Dendritic cell treated with granulocyte-macrophage colony-stimulating factor and Interleukin-4, amounts not matched to agents 40 ng/mL and 50 ng/mL, for 4 days (primary cell): Measurements from ENCODE around the gene BCL7C.
"Not testable (repeated sequence)": the region's sequence is repeated elsewhere in the genome, so short reads cannot be mapped to it uniquely, and the experiment has no call there.

ENCODE experiments used
- H3K27ac Mint-ChIP-seq: one replicate; pipeline ENCODE4 v1.8.0; 2022; ENCODE audit warnings: mild to moderate bottlenecking, mixed read lengths
- H3K27me3 Mint-ChIP-seq: one replicate; pipeline ENCODE4 v1.8.0; 2022; ENCODE audit warnings: mild to moderate bottlenecking, mixed read lengths
- H3K36me3 Mint-ChIP-seq: one replicate; pipeline ENCODE4 v1.8.0; 2022; ENCODE audit warnings: low read depth, mixed read lengths
- H3K4me1 Mint-ChIP-seq: one replicate; pipeline ENCODE4 v1.8.0; 2022; ENCODE audit warnings: low read depth, mixed read lengths
- H3K4me3 Mint-ChIP-seq: one replicate; pipeline ENCODE4 v1.8.0; 2022; ENCODE audit warnings: mild to moderate bottlenecking, moderate library complexity, mixed read lengths
- H3K9me3 Mint-ChIP-seq: one replicate; pipeline ENCODE4 v1.8.0; 2022; ENCODE audit warnings: mixed read lengths
- intact Hi-C: fragments of 100-400 bp; cut with micrococcal nuclease; formaldehyde crosslinking; loops from one replicate; pipeline ENCODE4 v1.15.0; 2022

Gene BCL7C

GRCh38 chr16:30896261-30896888 lies 2.5 kb upstream of the BCL7C start, which contains the start of gene CTF1:
Gene CTF1 (plus strand): TSS chr16:30896614. CDS start chr16:30896644, 30 bp downstream.
- intact Hi-C loops: loop anchor here (1.0 kb wide), 1 partner anchor 26 kb away; no protein-coding TSS in a partner anchor
- H3K4me1 Mint-ChIP-seq: peaks cover 59% of the 10 kb centered on the region
- peaks cover 21% of the 10 kb centered on the region for H3K36me3 Mint-ChIP-seq
- peak within 1 kb of the TSS; percentile 84 for H3K4me3 Mint-ChIP-seq
- H3K27ac Mint-ChIP-seq: peak within 1 kb of the TSS; percentile 99
- H3K27me3 Mint-ChIP-seq: no peaks in the 10 kb centered on the region
- no peaks in the 10 kb centered on the region for H3K9me3 Mint-ChIP-seq

GRCh38 chr16:30895627-30896260 lies 1.9 kb upstream of the BCL7C start:
- intact Hi-C loops: loop anchor here (1.0 kb wide), 1 partner anchor 27 kb away; no protein-coding TSS in a partner anchor
- Mint-ChIP-seq H3K4me1 (peaks cover 54% of the 10 kb centered on the region), H3K36me3 (peaks cover 27% of the 10 kb centered on the region), H3K4me3 (no peak overlapping the region), H3K27ac (peak overlapping the region; percentile 99), H3K27me3 (no peaks in the 10 kb centered on the region), H3K9me3 (no peaks in the 10 kb centered on the region)

GRCh38 chr16:30894540-30895368 lies 877 bp upstream of the BCL7C start:
- peak overlapping the region; percentile 83 for H3K27ac Mint-ChIP-seq
- no peaks in the 10 kb centered on the region for H3K9me3 Mint-ChIP-seq
- H3K36me3 Mint-ChIP-seq: peaks cover 37% of the 10 kb centered on the region
- H3K4me1 Mint-ChIP-seq: peaks cover 54% of the 10 kb centered on the region
- no peaks in the 10 kb centered on the region for H3K27me3 Mint-ChIP-seq
- intact Hi-C loops: no loop called here
- peak overlapping the region; percentile 87 for H3K4me3 Mint-ChIP-seq

GRCh38 chr16:30893417-30893743 lies 497 bp downstream of the BCL7C start:
- Mint-ChIP-seq H3K27me3 (no peaks in the 10 kb centered on the region), H3K9me3 (no peaks in the 10 kb centered on the region), H3K36me3 (peaks cover 49% of the 10 kb centered on the region), H3K4me1 (peaks cover 59% of the 10 kb centered on the region), H3K4me3 (peak overlapping the region; percentile 87), H3K27ac (peak overlapping the region; percentile 83)
- intact Hi-C loops: no loop called here

- H3K4me1 Mint-ChIP-seq: peaks cover 58% of the 10 kb centered on the region
- no peaks in the 10 kb centered on the region for H3K9me3 Mint-ChIP-seq
- H3K4me3 Mint-ChIP-seq: peak overlapping the region; percentile 87
- H3K36me3 Mint-ChIP-seq: peaks cover 55% of the 10 kb centered on the region
- H3K27me3 Mint-ChIP-seq: no peaks in the 10 kb centered on the region
- peak overlapping the region; percentile 83 for H3K27ac Mint-ChIP-seq
- intact Hi-C loops: no loop called here
Measured at GRCh38 chr16:30892670-30893416, 1.0 kb downstream of the BCL7C start.

- peaks cover 42% of the 10 kb centered on the region for H3K4me1 Mint-ChIP-seq
- H3K4me3 Mint-ChIP-seq, H3K27ac Mint-ChIP-seq, H3K9me3 Mint-ChIP-seq, intact Hi-C loops, H3K27me3 Mint-ChIP-seq: not testable (repeated sequence)
- H3K36me3 Mint-ChIP-seq: peaks cover 71% of the 10 kb centered on the region
Measured at GRCh38 chr16:30891043-30891823, 2.6 kb downstream of the BCL7C start.

GRCh38 chr16:30889721-30890120 lies 4.2 kb downstream of the BCL7C start:
- H3K27ac Mint-ChIP-seq: peak overlapping the region; percentile 1
- peaks cover 85% of the 10 kb centered on the region for H3K36me3 Mint-ChIP-seq
- intact Hi-C loops: no loop called here
- peaks cover 31% of the 10 kb centered on the region for H3K4me1 Mint-ChIP-seq
- H3K4me3 Mint-ChIP-seq: no peak overlapping the region
- H3K9me3 Mint-ChIP-seq: no peaks in the 10 kb centered on the region
- no peaks in the 10 kb centered on the region for H3K27me3 Mint-ChIP-seq

- peaks cover 86% of the 10 kb centered on the region for H3K36me3 Mint-ChIP-seq
- H3K27ac Mint-ChIP-seq: no peak overlapping the region
- peaks cover 24% of the 10 kb centered on the region for H3K4me1 Mint-ChIP-seq
- intact Hi-C loops: no loop called here
- no peaks in the 10 kb centered on the region for H3K27me3 Mint-ChIP-seq
- H3K4me3 Mint-ChIP-seq: no peak overlapping the region
- no peaks in the 10 kb centered on the region for H3K9me3 Mint-ChIP-seq
Measured at GRCh38 chr16:30888856-30889499, 4.9 kb downstream of the BCL7C start.

GRCh38 chr16:30887927-30888326 lies 6.0 kb downstream of the BCL7C start:
- Mint-ChIP-seq H3K36me3 (peaks cover 85% of the 10 kb centered on the region), H3K9me3 (no peaks in the 10 kb centered on the region), H3K27me3 (no peaks in the 10 kb centered on the region), H3K4me3 (no peak overlapping the region), H3K4me1 (peaks cover 22% of the 10 kb centered on the region), H3K27ac (no peak overlapping the region)
- intact Hi-C loops: no loop called here

GRCh38 chr16:30886145-30886544 lies 7.7 kb downstream of the BCL7C start:
- intact Hi-C loops: no loop called here
- no peak overlapping the region for H3K27ac Mint-ChIP-seq
- no peaks in the 10 kb centered on the region for H3K9me3 Mint-ChIP-seq
- H3K27me3 Mint-ChIP-seq: no peaks in the 10 kb centered on the region
- no peak overlapping the region for H3K4me3 Mint-ChIP-seq
- peaks cover 85% of the 10 kb centered on the region for H3K36me3 Mint-ChIP-seq
- H3K4me1 Mint-ChIP-seq: peaks cover 27% of the 10 kb centered on the region

- H3K27ac Mint-ChIP-seq: no peak overlapping the region
- intact Hi-C loops: no loop called here
- H3K27me3 Mint-ChIP-seq: no peaks in the 10 kb centered on the region
- H3K9me3 Mint-ChIP-seq: no peaks in the 10 kb centered on the region
- peaks cover 80% of the 10 kb centered on the region for H3K36me3 Mint-ChIP-seq
- peaks cover 27% of the 10 kb centered on the region for H3K4me1 Mint-ChIP-seq
- H3K4me3 Mint-ChIP-seq: no peak overlapping the region
Measured at GRCh38 chr16:30885196-30885595, 8.7 kb downstream of the BCL7C start.

GRCh38 chr16:30884760-30885159 lies 9.1 kb downstream of the BCL7C start:
- Mint-ChIP-seq H3K27me3 (no peaks in the 10 kb centered on the region), H3K4me1 (peaks cover 27% of the 10 kb centered on the region), H3K4me3 (no peak overlapping the region), H3K27ac (no peak overlapping the region), H3K9me3 (no peaks in the 10 kb centered on the region), H3K36me3 (peaks cover 80% of the 10 kb centered on the region)
- intact Hi-C loops: no loop called here
